Panc1 (cell line): ENCODE measurements around the gene CARMIL3. TPM values are rescaled to one million over a fixed set of nuclear protein-coding genes. Genes with fewer than 3 reads are reported as not detected.

Experiments
- ATAC-seq: fragments of 200-7000 bp; cut with Tn5 transposase; 2 replicates; pipeline ENCODE4 v1.9.1; 2020; ENCODE audit warnings: mild to moderate bottlenecking, moderate library complexity
- BruUV-seq: library from RNA; stranded (reverse); fragments of 400-500 nt; replicated peaks from 2 replicates; lab custom pipeline; 2021; lab: Mats Ljungman, UMichigan
- CTCF ChIA-PET: fragments of 300-600 bp; sonication (Branson Sonifier 250); formaldehyde crosslinking; loops from one replicate; lab custom pipeline; 2022; ENCODE audit warnings: antibody characterized with exemption; lab: Charles Lee
- POLR2A ChIA-PET: fragments of 300-600 bp; sonication (Branson Sonifier 250); formaldehyde crosslinking; loops from one replicate; lab custom pipeline; 2022; ENCODE audit warnings: antibody characterized with exemption; lab: Charles Lee
- DNase-seq: peaks from one replicate; pipeline ENCODE4 v3.0.0-alpha.2; 2010; ENCODE audit warnings: low read depth, low spot score
- H3K27ac ChIP-seq: 2 replicates; pipeline ENCODE4 v1.5.1; 2011; ENCODE audit warnings: mild to moderate bottlenecking, low read length, inconsistent platforms
- H3K27me3 ChIP-seq: fragments of 200-500 bp; sonication (Bioruptor generic); 2 replicates; pipeline ENCODE4 v1.6.0; 2014; ENCODE audit warnings: low read length, inconsistent platforms; ENCODE audit not compliant: control insufficient read depth, insufficient read depth
- H3K36me3 ChIP-seq: fragments of 200-500 bp; sonication (Bioruptor generic); 2 replicates; pipeline ENCODE4 v1.5.1; 2014; ENCODE audit warnings: inconsistent platforms, mild to moderate bottlenecking, low read length, moderate library complexity; ENCODE audit not compliant: control insufficient read depth, insufficient read depth
- H3K4me1 ChIP-seq: 2 replicates; pipeline ENCODE4 v1.5.1; 2011; ENCODE audit warnings: inconsistent platforms, mild to moderate bottlenecking, low read length, moderate library complexity; ENCODE audit not compliant: control insufficient read depth, insufficient read depth
- H3K4me3 ChIP-seq, 2 experiments: 2 replicates each; pipeline ENCODE4 v1.5.1; 2011 to 2012; ENCODE audit warnings: low read depth in 2 of 2, low read length in 2 of 2, mild to moderate bottlenecking in 2 of 2, inconsistent platforms in 1 of 2, moderate library complexity in 1 of 2
- H3K9me3 ChIP-seq: fragments of 200-500 bp; sonication (Bioruptor generic); 2 replicates; pipeline ENCODE4 v1.5.1; 2014; ENCODE audit warnings: low read depth, mild to moderate bottlenecking, inconsistent platforms, low read length, moderate library complexity; ENCODE audit not compliant: control insufficient read depth, insufficient read depth
- CTCF ChIP-seq: fragments of 450-650 bp; IDR thresholded peaks from 2 replicates; pipeline ENCODE4 v1.5.1; 2017; ENCODE audit warnings: mild to moderate bottlenecking
- POLR2AphosphoS5 ChIP-seq: IDR thresholded peaks from 2 replicates; pipeline ENCODE4 v1.6.1; 2012; ENCODE audit warnings: mild to moderate bottlenecking, low read depth, low read length, moderate library complexity
- REST ChIP-seq, 2 experiments: IDR thresholded peaks; 2 replicates each; pipeline ENCODE4 v1.6.1; 2011 to 2012; ENCODE audit warnings: low read depth in 2 of 2, control low read depth in 1 of 2, low read length in 1 of 2, mild to moderate bottlenecking in 1 of 2, moderate library complexity in 1 of 2; ENCODE audit not compliant: insufficient read depth in 1 of 2
- SIN3A ChIP-seq: IDR thresholded peaks from 2 replicates; pipeline ENCODE4 v1.6.1; 2012; ENCODE audit warnings: low read depth, mild to moderate bottlenecking, low read length, moderate library complexity, borderline replicate concordance; ENCODE audit not compliant: insufficient read depth
- TCF7L2 ChIP-seq: IDR thresholded peaks from 2 replicates; pipeline ENCODE4 v1.6.1; 2011; ENCODE audit warnings: mild to moderate bottlenecking, low read depth, low read length, inconsistent platforms
- in situ Hi-C: cut with HindIII; loops from 2 replicates; pipeline ENCODE4 v1.10.0; 2016; ENCODE audit warnings: low sequenced_read_pairs, low pct_unique_long_range_greater_than_20kb
- intact Hi-C: fragments of 100-400 bp; cut with micrococcal nuclease; formaldehyde crosslinking; loops from one replicate; pipeline ENCODE4 v1.10.0; 2022; ENCODE audit not compliant: unreplicated experiment
- total RNA-seq: library from RNA; stranded (reverse); gene quantifications from one replicate; pipeline ENCODE4 v1.2.1, GENCODE V29; 2021; ENCODE audit not compliant: unreplicated experiment

Gene CARMIL3
- total RNA-seq, 1 experiment from 2014 or later: 0.15 TPM

GRCh38 chr14:24062216-24062980 lies 10.6 kb downstream of the CARMIL3 start:
- Histone ChIP-seq H3K27ac (no peak overlapping the region), H3K4me1 (no peaks in the 10 kb centered on the region), H3K4me3 (no peak overlapping the region), H3K36me3 (no peaks in the 10 kb centered on the region), H3K27me3 (no peaks in the 10 kb centered on the region), H3K9me3 (no peaks in the 10 kb centered on the region)
- POLR2A ChIA-PET: no interaction called here
- ATAC-seq: no peak
- DNase-seq: no peak
- CTCF ChIA-PET: no interaction called here
- TF ChIP-seq TCF7L2 (no peak), SIN3A (no peak), CTCF (no peak), REST (IDR thresholded peaks at IDR 0.05; ENCODE audit: insufficient read depth in 1 of 2, low read depth in 2 of 2, low read length in 1 of 2) (no peak), POLR2AphosphoS5 (no peak)
- intact Hi-C loops (no loop called here), in situ Hi-C loops (no loop called here)
- BruUV-seq: no TSS peak

GRCh38 chr14:24063263-24063836 lies 11.5 kb downstream of the CARMIL3 start:
- intact Hi-C loops: no loop called here
- in situ Hi-C loops: no loop called here
- no peak for ATAC-seq
- CTCF ChIA-PET: no interaction called here
- no peak overlapping the region for H3K27ac ChIP-seq
- DNase-seq: no peak
- no peak overlapping the region for H3K4me3 ChIP-seq
- TF ChIP-seq SIN3A (no peak), POLR2AphosphoS5 (no peak), REST (IDR thresholded peaks at IDR 0.05; ENCODE audit: insufficient read depth in 1 of 2, low read depth in 2 of 2, low read length in 1 of 2) (no peak), CTCF (no peak), TCF7L2 (no peak)
- POLR2A ChIA-PET: no interaction called here
- no peaks in the 10 kb centered on the region for H3K4me1 ChIP-seq
- H3K27me3 ChIP-seq: no peaks in the 10 kb centered on the region
- H3K36me3 ChIP-seq: no peaks in the 10 kb centered on the region
- no TSS peak for BruUV-seq
- no peaks in the 10 kb centered on the region for H3K9me3 ChIP-seq
